Transverse colon (tissue), 4 donors: ENCODE data around the gene TTC12. TPM values are rescaled to one million over a fixed set of nuclear protein-coding genes. Genes with fewer than 3 reads are reported as not detected.

Experiments
- DNase-seq: peaks from one replicate; pipeline ENCODE4 v3.0.0-alpha.2; 2019
- H3K27ac ChIP-seq, 4 donors: fragments of 200-600 bp; sonication (generic); 2 replicates each; pipeline ENCODE4 v1.5.1; 2016 to 2018; ENCODE audit warnings: inconsistent platforms in 4 of 4
- H3K27me3 ChIP-seq: fragments of 200-600 bp; sonication (generic); 2 replicates; pipeline ENCODE4 v1.5.1; 2017; ENCODE audit warnings: inconsistent platforms
- H3K36me3 ChIP-seq, 4 donors: fragments of 200-600 bp; sonication (generic); 2 replicates each; pipeline ENCODE4 v1.5.1; 2017 to 2019; ENCODE audit warnings: inconsistent platforms in 4 of 4
- H3K4me1 ChIP-seq, 4 donors: fragments of 200-600 bp; sonication (generic); 2 replicates each; pipeline ENCODE4 v1.5.1; 2017 to 2020; ENCODE audit warnings: inconsistent platforms in 4 of 4
- H3K4me3 ChIP-seq, 4 donors: fragments of 200-600 bp; sonication (generic); 1 replicate in 1 of 4; 2 replicates in 3 of 4; pipeline versions ENCODE4 v1.5.1 to v1.6.1; 2017 to 2019; ENCODE audit warnings: inconsistent platforms in 4 of 4
- H3K9me3 ChIP-seq, 2 donors: fragments of 200-600 bp; sonication (generic); 2 replicates each; pipeline ENCODE4 v1.5.1; 2017 to 2019; ENCODE audit warnings: inconsistent platforms in 2 of 2
- CTCF ChIP-seq, 5 experiments: fragments of 200-600 bp in 3 of 5; fragments of 450-650 bp in 2 of 5; sonication (generic) in 3 of 5; IDR thresholded peaks; 1 replicate in 2 of 5; 2 replicates in 3 of 5; pipeline ENCODE4 v1.5.1; 2016 to 2017; ENCODE audit warnings: antibody characterized with exemption in 5 of 5, inconsistent platforms in 3 of 5, mild to moderate bottlenecking in 2 of 5, moderate library complexity in 1 of 5
- EP300 ChIP-seq: sonication (generic); formaldehyde crosslinking; IDR thresholded peaks from one replicate; pipeline ENCODE4 v1.6.1; 2017; ENCODE audit warnings: antibody characterized with exemption, low read depth
- POLR2A ChIP-seq: fragments of 450-650 bp; IDR thresholded peaks from one replicate; pipeline ENCODE4 v1.6.1; 2016; ENCODE audit warnings: antibody characterized with exemption, mild to moderate bottlenecking, moderate library complexity
- POLR2AphosphoS5 ChIP-seq, 3 donors: sonication (generic); formaldehyde crosslinking; IDR thresholded peaks; one replicate each; pipeline ENCODE4 v1.6.1; 2016; ENCODE audit warnings: antibody characterized with exemption in 3 of 3
- WGBS, 2 donors: methylation state at CpG; one replicate each; pipeline ENCODE4 v1.1.5; 2018; ENCODE audit warnings: low coverage in 1 of 2; 5-methylcytosine and 5-hydroxymethylcytosine counted together
- in situ Hi-C, 4 donors: fragments of 200-750 bp; cut with MboI; loops; one replicate each; pipeline versions ENCODE4 v1.15.0 to v1.15.1; 2017; ENCODE audit warnings: low sequenced_read_pairs in 3 of 4, low pct_ligation_motif_present in 1 of 4, low pct_unique_long_range_greater_than_20kb in 1 of 4
- intact Hi-C: fragments of 100-400 bp; cut with DNase I; formaldehyde crosslinking; loops from one replicate; pipeline ENCODE4 v1.15.1; 2023; ENCODE audit warnings: low total_unique reads
- total RNA-seq, 4 donors: library from RNA; depleted of rRNA; stranded (reverse); fragments of >200 nt; gene quantifications; one replicate each; pipeline ENCODE4 v1.1.0, GENCODE V29; 2016

The TTC12 gene
- total RNA-seq, 4 donors from 2014 or later: 10.3 to 24.1 (median 16.0) TPM

GRCh38 chr11:113393501-113393985 is 79.2 kb downstream of the TTC12 start:
- 88 to 89% methylated on average over 2 to 8 of the region's 8 CpGs for WGBS, 2 donors
- Histone ChIP-seq H3K36me3 (no peaks in the 10 kb centered on the region), H3K4me3 (no peak overlapping the region), H3K27me3 (peaks cover 14% of the 10 kb centered on the region), H3K27ac (no peak overlapping the region), H3K4me1 (no peaks in the 10 kb centered on the region), H3K9me3 (no peaks in the 10 kb centered on the region)
- intact Hi-C loops (no loop called here), in situ Hi-C loops (no loop called here)
- DNase-seq: no peak
- TF ChIP-seq CTCF (IDR thresholded peaks at IDR 0.05) (no peak), POLR2AphosphoS5 (IDR thresholded peaks at IDR 0.05) (no peak), EP300 (no peak), POLR2A (no peak)

DNA sequence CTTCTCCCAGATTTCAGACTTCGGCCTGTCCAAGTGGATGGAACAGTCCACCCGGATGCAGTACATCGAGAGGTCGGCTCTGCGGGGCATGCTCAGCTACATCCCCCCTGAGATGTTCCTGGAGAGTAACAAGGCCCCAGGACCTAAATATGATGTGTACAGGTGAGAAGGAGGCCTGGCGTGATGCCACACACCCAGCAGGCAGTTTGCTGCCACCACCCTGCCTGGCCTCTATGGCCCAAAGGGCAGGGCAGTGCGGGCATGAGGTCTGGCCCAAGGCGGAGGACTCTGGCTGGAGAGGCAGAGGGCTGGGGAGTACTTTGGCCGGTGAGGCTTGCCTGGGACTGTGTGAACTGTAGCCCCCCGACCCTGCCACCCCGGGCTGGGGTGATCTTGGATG is 80.5 kb downstream of the TTC12 start:
- TF ChIP-seq POLR2AphosphoS5 (IDR thresholded peaks at IDR 0.05): no peak
- TF ChIP-seq CTCF (IDR thresholded peaks at IDR 0.05): no peak
- Histone ChIP-seq H3K9me3 (no peaks in the 10 kb centered on the region), H3K27ac (no peak overlapping the region), H3K4me3 (no peak overlapping the region), H3K36me3 (no peaks in the 10 kb centered on the region), H3K27me3 (peaks cover under 1% of the 10 kb centered on the region), H3K4me1 (no peaks in the 10 kb centered on the region)
- no peak for DNase-seq
- in situ Hi-C loops (no loop called here), intact Hi-C loops (no loop called here)
- WGBS, 2 donors: 91% methylated on average over 11 of the region's 11 CpGs; no CpG with 5 or more reads in 1 of the 2 donors

- WGBS, 2 donors: 80 to 95% methylated on average over 2 to 6 of the region's 9 CpGs
- Histone ChIP-seq H3K9me3 (no peaks in the 10 kb centered on the region), H3K4me1 (no peaks in the 10 kb centered on the region), H3K36me3 (no peaks in the 10 kb centered on the region), H3K27ac (no peak overlapping the region), H3K27me3 (no peaks in the 10 kb centered on the region), H3K4me3 (no peak overlapping the region)
- no peak for DNase-seq
- TF ChIP-seq CTCF (IDR thresholded peaks at IDR 0.05): no peak
- no peak for TF ChIP-seq POLR2AphosphoS5 (IDR thresholded peaks at IDR 0.05)
- no peak for TF ChIP-seq EP300
- TF ChIP-seq POLR2A: no peak
- in situ Hi-C loops (no loop called here), intact Hi-C loops (no loop called here)
Measured at GRCh38 chr11:113395782-113396336, 81.5 kb downstream of the TTC12 start.

DNA sequence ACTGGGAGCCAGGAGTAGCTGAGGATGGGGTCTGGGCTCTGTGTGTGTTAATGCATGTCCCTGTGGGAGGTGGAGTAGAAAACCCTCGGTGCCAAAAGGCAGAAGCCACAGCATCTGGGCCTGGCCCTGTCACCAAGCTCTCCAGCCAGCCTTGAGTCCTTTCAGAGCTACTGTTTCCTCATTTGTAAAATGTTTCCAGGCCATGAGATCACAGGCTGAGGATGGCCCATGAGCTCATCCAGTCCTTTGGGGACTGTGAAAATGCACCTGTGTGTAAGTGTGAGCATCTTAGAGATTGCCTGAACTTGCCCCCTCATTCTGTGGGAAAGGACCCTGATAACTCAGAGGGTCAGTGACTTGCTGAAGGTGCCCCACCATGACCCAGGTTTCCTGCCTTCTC is 82.3 kb downstream of the TTC12 start:
- in situ Hi-C loops: no loop called here
- no peaks in the 10 kb centered on the region for H3K36me3 ChIP-seq
- WGBS, 2 donors: 50% methylated on average over 1 of the region's 1 CpG; no CpG with 5 or more reads in 1 of the 2 donors
- no peaks in the 10 kb centered on the region for H3K9me3 ChIP-seq
- TF ChIP-seq POLR2A (no peak), EP300 (no peak), CTCF (IDR thresholded peaks at IDR 0.05) (no peak), POLR2AphosphoS5 (IDR thresholded peaks at IDR 0.05) (no peak)
- H3K4me3 ChIP-seq: no peak overlapping the region
- no peaks in the 10 kb centered on the region for H3K4me1 ChIP-seq
- DNase-seq: no peak
- H3K27me3 ChIP-seq: no peaks in the 10 kb centered on the region
- intact Hi-C loops: no loop called here
- no peak overlapping the region for H3K27ac ChIP-seq
